Prostate gland (tissue), 2 donors: ENCODE data around the gene PDP2. TPM values are rescaled to one million over a fixed set of nuclear protein-coding genes. Genes with fewer than 3 reads are reported as not detected.

Source experiments
- DNase-seq: peaks from one replicate; pipeline ENCODE4 v3.0.0-alpha.2; 2019; ENCODE audit warnings: low spot score
- H3K27ac ChIP-seq, 2 donors: fragments of 200-600 bp; sonication (generic); 2 replicates each; pipeline ENCODE4 v1.5.1; 2017 to 2019
- H3K27me3 ChIP-seq: fragments of 200-600 bp; sonication (generic); replicated peaks from 2 replicates; pipeline ENCODE4 v1.5.1; 2019; ENCODE audit not compliant: insufficient read depth
- H3K36me3 ChIP-seq, 2 donors: fragments of 200-600 bp; sonication (generic); 1 replicate in 1 of 2; 2 replicates in 1 of 2; pipeline versions ENCODE4 v1.5.1 to v1.8.1; 2017 to 2019
- H3K4me1 ChIP-seq: fragments of 200-600 bp; sonication (generic); replicated peaks from 2 replicates; pipeline ENCODE4 v1.5.1; 2019
- H3K4me3 ChIP-seq, 2 donors: fragments of 200-600 bp; sonication (generic); 2 replicates each; pipeline ENCODE4 v1.5.1; 2017 to 2019
- H3K9me3 ChIP-seq: fragments of 200-600 bp; sonication (generic); 2 replicates; pipeline ENCODE4 v1.5.1; 2017
- CTCF ChIP-seq, 4 experiments: fragments of 200-600 bp in 2 of 4; fragments of 450-650 bp in 2 of 4; sonication (generic) in 2 of 4; IDR thresholded peaks; 1 replicate in 3 of 4; 2 replicates in 1 of 4; pipeline ENCODE4 v1.5.1; 2016 to 2019; ENCODE audit warnings: antibody characterized with exemption in 4 of 4, mild to moderate bottlenecking in 2 of 4, moderate library complexity in 2 of 4
- POLR2A ChIP-seq: fragments of 450-650 bp; IDR thresholded peaks from one replicate; pipeline ENCODE4 v1.6.1; 2016; ENCODE audit warnings: antibody characterized with exemption, mild to moderate bottlenecking
- POLR2AphosphoS5 ChIP-seq: sonication (generic); formaldehyde crosslinking; IDR thresholded peaks from one replicate; pipeline ENCODE4 v1.6.1; 2017; ENCODE audit warnings: antibody characterized with exemption
- WGBS: methylation state at CpG from one replicate; pipeline ENCODE4 v1.1.5; 2018; 5-methylcytosine and 5-hydroxymethylcytosine counted together
- intact Hi-C: fragments of 100-400 bp; cut with DNase I; formaldehyde crosslinking; loops from one replicate; pipeline ENCODE4 v1.14.2; 2022
- total RNA-seq, 2 donors: library from RNA; depleted of rRNA; stranded (reverse); fragments of >200 nt; gene quantifications; one replicate each; pipeline ENCODE4 v1.1.0, GENCODE V29; 2016

PDP2 gene
- total RNA-seq, 2 donors from 2014 or later: 9.2 to 21.9 TPM

- WGBS: 78% methylated on average over 2 of the region's 2 CpGs
- intact Hi-C loops: no loop called here
- Histone ChIP-seq H3K27me3 (no peaks in the 10 kb centered on the region), H3K36me3 (peaks cover 0 to 5% of the 10 kb centered on the region in 2 donors), H3K9me3 (no peaks in the 10 kb centered on the region), H3K4me1 (no peaks in the 10 kb centered on the region), H3K4me3 (peak overlapping the region; percentile 79 to 80), H3K27ac (no peak overlapping the region)
- TF ChIP-seq POLR2AphosphoS5 (no peak), POLR2A (no peak), CTCF (IDR thresholded peaks at IDR 0.05) (no peak)
- no peak for DNase-seq
Observed at GRCh38 chr16:66881560-66881959, 1.2 kb downstream of the PDP2 start.

GRCh38 chr16:66881964-66882508, 1.7 kb downstream of the PDP2 start:
- Histone ChIP-seq H3K27ac (no peak overlapping the region), H3K9me3 (no peaks in the 10 kb centered on the region), H3K4me1 (no peaks in the 10 kb centered on the region), H3K36me3 (peaks cover 0 to 5% of the 10 kb centered on the region in 2 donors), H3K27me3 (no peaks in the 10 kb centered on the region), H3K4me3 (no peak overlapping the region)
- no peak for TF ChIP-seq POLR2A
- TF ChIP-seq POLR2AphosphoS5: no peak
- TF ChIP-seq CTCF (IDR thresholded peaks at IDR 0.05): no peak
- DNase-seq: no peak
- intact Hi-C loops: no loop called here
- WGBS: 91% methylated on average over 8 of the region's 8 CpGs

GRCh38 chr16:66882702-66883101, 2.4 kb downstream of the PDP2 start:
- Histone ChIP-seq H3K27ac (no peak overlapping the region), H3K9me3 (no peaks in the 10 kb centered on the region), H3K4me1 (no peaks in the 10 kb centered on the region), H3K4me3 (no peak overlapping the region), H3K36me3 (peaks cover 0 to 5% of the 10 kb centered on the region in 2 donors), H3K27me3 (no peaks in the 10 kb centered on the region)
- intact Hi-C loops: no loop called here
- TF ChIP-seq POLR2AphosphoS5: no peak
- no peak for TF ChIP-seq CTCF (IDR thresholded peaks at IDR 0.05)
- no peak for TF ChIP-seq POLR2A
- WGBS: 98% methylated on average over 3 of the region's 3 CpGs
- DNase-seq: no peak

- H3K9me3 ChIP-seq: no peaks in the 10 kb centered on the region
- WGBS: 91% methylated on average over 12 of the region's 12 CpGs
Observed at GRCh38 chr16:66885491-66885890, 5.2 kb downstream of the PDP2 start.

More at GRCh38 chr16:66885491-66885890, 5.2 kb downstream of the PDP2 start:
- no peak overlapping the region for H3K27ac ChIP-seq
- H3K36me3 ChIP-seq: peaks cover 0 to 5% of the 10 kb centered on the region in 2 donors
- H3K4me1 ChIP-seq: no peaks in the 10 kb centered on the region
- no peaks in the 10 kb centered on the region for H3K27me3 ChIP-seq
- no peak overlapping the region for H3K4me3 ChIP-seq
- intact Hi-C loops: no loop called here
- no peak for TF ChIP-seq POLR2AphosphoS5
- no peak for TF ChIP-seq CTCF (IDR thresholded peaks at IDR 0.05)
- TF ChIP-seq POLR2A: no peak
- DNase-seq: no peak
